LNCAP (cell line): Measurements from ENCODE around the gene TCN2.

ENCODE experiments used
- CTCF ChIP-seq: fragments of 450-650 bp; IDR thresholded peaks from 2 replicates; pipeline ENCODE4 v1.5.1; 2017; ENCODE audit warnings: mild to moderate bottlenecking

The TCN2 gene

DNA sequence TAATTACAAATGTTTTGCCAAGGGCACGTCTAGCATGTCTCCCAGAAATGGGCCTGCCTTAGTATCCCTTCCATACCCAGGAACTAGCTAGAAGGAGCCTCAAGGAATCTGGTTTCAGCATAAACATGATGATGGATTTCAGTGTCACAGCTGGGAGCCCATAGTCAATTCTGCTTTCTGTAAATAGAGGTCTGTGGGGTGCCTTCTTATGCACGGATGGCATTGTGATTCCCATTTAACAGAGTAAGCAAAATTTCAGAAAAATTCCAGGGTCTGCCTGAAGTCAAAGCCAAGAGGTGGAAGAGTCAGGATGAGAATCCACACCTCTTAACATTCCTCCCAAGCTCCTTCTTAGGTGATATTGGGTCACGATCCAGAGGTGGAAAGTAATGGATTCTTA lies 48.6 kb downstream of the TCN2 start:
- TF ChIP-seq CTCF = no peak

DNA sequence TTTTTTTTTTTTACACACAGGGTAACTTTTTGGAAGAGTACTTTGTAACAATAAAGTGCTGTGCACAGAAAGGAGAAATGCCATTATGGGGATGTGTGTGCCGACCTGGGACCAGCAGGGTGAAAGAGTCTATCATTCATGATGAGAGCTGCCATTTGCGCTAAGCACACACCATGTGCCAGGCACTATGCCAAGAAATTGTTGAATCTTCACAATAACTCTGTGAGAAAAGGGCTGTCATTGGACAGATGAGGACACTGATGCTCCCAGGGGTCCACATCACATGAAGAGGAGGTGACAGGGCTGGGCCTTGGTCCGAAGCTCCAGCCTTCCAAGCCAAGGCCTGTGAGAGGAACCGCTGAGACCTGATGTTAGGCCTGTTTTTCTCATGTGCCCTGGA lies 55.1 kb downstream of the TCN2 start:
- no peak for TF ChIP-seq CTCF

DNA sequence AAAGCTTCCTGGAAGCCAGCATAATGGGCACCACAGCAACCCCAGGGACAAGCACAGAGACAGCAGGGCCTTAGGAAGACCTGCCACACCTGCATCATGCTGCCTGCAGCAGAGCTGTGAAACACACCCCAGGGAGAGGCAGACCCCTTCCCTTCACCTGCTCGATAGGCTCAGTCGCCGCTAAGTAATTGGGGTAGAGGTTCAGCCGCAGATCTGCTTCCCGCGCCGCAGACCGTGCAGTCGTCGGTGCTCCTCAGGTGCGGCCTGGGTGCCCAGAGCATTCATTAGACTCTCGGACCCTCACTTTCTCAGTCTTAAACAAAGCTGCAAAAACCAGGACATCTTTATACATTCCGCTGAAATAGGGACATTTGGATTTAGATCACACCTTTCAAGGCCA lies 57.8 kb downstream of the TCN2 start:
- TF ChIP-seq CTCF = no peak

- TF ChIP-seq CTCF = no peak
Measured at GRCh38 chr22:30665266-30665665, 58.3 kb downstream of the TCN2 start.

DNA sequence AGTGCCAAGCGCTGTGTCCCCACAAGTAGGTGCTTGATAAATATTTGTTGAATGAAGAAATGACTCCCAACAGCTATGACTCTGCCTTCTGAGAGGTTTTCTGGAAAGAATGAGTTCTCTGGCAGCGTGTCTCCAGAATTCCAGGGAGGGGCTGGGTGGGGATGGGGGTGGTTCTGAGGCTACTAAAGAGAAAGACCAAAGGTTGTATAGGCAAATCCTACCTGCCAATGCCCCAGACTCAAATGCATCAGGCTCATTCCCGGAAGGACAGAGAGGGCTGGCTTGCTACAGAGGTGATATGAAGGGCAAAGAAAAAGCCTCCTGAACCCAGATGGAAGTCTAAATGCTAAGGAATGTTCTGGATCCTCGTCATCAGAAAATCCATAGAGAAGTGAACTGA lies 58.8 kb downstream of the TCN2 start:
- TF ChIP-seq CTCF = no peak

- no peak for TF ChIP-seq CTCF
Measured at GRCh38 chr22:30667107-30667493, 60.1 kb downstream of the TCN2 start.

- no peak for TF ChIP-seq CTCF
Measured at GRCh38 chr22:30667494-30668385, 60.8 kb downstream of the TCN2 start, which contains the start of gene DUSP18. Gene DUSP18, minus strand, starts transcription at chr22:30667875. Its CDS starts 3,872 bp downstream, at chr22:30664003.
